ENCODE results near the gene TRPM8. TPM values are rescaled to one million over a fixed set of nuclear protein-coding genes. Genes with fewer than 3 reads are reported as not detected.

The TRPM8 gene
- total RNA-seq, 1 donor from 2014 or later = not detected

DNA sequence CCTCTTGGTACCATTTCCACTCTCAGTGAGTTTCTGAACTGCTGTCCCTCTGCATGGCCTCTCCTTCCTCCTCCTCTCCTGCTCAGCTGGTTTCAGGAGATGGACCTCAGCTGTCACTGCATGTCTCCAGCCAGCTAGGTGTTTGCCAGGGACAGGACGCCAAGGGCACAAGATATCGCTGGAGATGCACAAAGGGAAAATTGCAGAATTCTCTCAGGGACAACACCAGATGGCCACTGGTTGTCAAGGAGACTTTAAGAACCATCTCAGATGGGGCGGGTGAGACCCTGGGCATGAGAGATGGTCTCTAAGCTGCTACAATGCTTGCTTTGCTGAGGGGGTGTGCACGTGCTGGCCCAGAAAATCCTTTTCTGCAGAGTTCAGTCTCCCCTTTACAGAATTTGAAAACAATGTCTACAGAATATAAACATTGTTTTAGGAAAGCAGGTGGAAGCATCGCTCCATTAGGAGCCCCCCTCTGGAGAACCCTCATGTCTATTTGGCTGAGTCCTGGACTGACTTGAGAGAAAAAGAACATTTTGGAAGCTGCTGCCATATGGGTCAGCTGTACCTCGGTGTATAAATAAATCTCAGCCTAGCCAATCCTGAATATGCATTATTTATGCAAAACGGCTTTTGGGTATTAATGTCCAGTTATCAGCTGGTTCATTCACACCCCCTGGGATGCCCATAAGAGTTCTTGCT lies 75.5 kb downstream of the TRPM8 start:
- no peak for DNase-seq (ENCODE audit: missing footprints)
- intact Hi-C loops (cut with DNase I) = no loop called here
- ATAC-seq = no peak

DNA sequence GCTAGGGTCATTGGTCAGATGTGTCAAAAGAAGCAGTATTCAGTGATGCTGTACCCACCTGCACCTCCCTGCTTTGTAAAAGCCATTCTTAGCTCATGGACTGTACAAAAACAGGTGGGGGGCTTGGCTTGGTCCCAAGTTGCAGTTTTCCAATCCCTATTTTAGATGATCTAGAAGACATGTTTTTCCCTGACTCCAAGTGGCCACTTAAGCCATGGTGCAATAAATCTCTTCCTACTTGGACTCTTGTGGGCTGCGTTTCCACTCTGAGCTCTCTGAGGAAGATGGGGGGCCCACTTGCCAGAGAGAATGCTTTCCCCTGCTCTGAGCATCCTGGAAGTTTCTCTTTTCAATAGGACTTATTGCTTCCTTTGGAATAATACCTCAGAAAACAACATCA lies 76.3 kb downstream of the TRPM8 start:
- intact Hi-C loops (cut with DNase I) = no loop called here
- ATAC-seq (no peak), DNase-seq (ENCODE audit: missing footprints) (no peak)

DNA sequence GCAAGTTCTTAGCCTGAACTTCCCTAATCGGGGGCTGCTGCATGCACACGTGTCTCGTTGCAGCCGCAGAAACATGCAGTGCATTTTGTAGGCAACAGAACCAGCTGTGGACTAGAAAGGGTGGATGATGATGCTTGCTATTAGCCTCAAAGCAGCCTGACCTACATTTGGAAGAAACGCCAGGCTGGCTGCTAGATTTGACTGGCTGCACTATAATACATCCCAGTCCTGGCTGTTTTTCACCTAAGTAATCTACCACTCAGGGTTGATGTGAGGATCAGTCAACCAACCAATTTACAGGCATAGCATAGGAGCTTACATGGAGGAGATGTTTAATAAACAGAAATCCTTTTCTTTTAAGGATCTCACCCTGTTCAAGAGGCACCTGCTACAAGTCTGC lies 77.0 kb downstream of the TRPM8 start:
- DNase-seq (ENCODE audit: missing footprints) (no peak), ATAC-seq (no peak)
- intact Hi-C loops (cut with DNase I) = no loop called here

DNA sequence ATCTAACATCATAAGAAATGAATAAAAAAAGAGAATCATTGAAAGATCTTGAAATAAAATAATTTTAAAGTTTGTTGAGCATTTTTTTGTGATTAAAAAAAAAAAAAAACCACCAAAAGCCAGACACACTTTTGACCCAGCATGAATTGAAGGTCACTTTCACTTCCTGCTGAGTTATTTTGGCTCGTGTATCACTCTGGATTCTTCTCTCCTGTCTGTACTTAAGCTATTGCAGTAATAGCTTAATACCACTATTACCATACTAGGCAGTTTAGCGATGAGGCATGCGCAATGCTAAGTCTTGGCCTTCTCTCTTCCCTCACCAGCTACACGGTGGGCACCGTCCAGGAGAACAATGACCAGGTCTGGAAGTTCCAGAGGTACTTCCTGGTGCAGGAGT lies 78.8 kb downstream of the TRPM8 start:
- ATAC-seq (no peak), DNase-seq (ENCODE audit: missing footprints) (no peak)
- intact Hi-C loops (cut with DNase I) = no loop called here

DNA sequence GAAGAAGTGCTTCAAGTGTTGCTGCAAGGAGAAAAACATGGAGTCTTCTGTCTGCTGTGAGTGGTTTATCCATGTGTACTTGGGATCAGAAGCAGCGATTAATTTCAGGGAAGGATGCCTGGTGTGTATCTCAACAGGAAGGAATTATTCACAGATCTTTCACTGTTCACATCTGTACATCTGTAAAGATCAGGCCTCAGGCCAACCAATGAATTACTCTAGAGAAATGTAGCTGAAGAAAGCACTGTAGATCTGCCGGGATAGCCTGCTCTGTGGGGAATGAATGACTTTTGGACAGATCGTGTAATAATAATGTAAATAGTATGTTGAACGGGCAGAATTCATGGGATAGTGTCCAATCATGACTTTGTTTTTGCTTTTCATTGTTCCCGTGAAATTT lies 79.3 kb downstream of the TRPM8 start:
- intact Hi-C loops (cut with DNase I) = no loop called here
- DNase-seq (ENCODE audit: missing footprints) = no peak
- no peak for ATAC-seq

DNA sequence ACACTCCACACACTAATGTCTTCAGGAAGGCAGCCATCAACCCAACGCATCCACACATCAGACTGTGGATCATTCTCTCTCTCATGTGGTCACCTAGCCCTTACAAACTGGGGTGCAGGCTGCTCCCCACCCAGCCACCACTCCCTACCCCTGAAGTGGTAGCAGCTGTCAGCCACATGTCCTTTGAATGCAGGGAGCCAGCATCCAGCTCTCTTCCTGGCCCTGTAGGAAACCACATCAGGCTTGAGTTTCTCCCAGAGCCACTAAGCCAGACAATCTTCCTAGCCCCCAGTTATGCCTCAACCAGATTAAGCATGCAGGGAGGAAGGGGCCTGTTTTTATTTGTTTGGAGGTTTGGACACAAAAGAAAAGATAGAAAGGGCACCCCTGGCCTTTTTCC lies 80.5 kb downstream of the TRPM8 start:
- intact Hi-C loops (cut with DNase I) = no loop called here
- no peak for DNase-seq (ENCODE audit: missing footprints)
- ATAC-seq = no peak

DNA sequence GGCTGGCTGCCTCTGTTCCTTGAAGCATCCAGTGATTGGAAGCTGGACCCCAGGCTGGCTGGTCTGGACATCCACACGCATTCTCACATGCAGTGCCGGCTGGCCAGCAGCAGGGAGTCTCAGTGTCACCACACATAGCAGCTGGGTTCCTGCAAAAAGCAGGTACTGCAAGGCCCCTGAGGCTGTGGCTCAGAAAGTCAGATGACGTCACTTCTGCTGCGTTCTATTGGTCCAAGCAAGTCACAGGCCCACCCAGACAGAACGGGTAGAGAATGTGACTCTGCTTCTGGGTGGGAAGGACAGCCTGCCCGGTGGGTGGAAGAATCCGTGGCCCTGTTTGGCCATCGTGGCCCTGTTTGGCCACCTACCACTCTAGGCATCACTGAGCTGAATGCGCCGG lies 82.0 kb downstream of the TRPM8 start:
- intact Hi-C loops (cut with DNase I) = no loop called here
- ATAC-seq (no peak), DNase-seq (ENCODE audit: missing footprints) (no peak)

DNA sequence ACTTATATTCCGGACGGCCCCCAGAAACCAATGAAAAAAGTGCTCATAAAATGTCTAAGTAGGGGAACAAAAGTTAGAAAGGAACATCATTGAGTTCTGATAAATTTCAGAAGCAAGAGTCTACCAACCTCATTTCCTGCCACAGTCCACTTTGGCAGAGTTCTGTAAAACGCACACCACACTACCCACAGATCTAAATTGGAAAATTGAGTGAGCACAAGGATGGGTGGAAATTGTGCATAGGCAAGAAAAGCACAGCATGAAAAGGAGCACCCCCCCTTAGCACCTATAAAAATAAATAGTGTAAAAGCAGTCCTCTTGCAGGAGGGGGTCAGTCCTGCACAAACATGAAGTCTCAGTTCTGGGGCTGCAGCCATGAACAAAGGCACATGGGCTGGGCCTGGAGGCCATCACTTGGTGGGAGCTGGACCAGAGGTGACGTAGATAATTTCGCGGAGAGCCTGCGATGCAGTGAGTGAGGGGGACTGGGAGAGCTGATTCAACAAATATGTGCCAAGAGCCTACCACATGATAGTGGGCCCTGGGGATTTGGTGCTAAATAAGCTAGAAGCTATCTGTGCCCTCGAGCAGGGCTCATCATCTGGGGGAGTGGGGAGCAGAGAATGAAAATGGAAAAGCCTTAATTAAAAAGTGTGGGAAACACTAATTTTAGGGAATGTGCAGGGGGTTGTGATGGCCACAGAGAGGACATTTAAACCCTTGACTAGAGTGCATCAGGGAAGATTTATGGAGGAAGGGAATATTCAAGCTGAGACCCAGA lies 84.4 kb downstream of the TRPM8 start:
- ATAC-seq (no peak), DNase-seq (ENCODE audit: missing footprints) (no peak)
- intact Hi-C loops (cut with DNase I) = no loop called here

DNA sequence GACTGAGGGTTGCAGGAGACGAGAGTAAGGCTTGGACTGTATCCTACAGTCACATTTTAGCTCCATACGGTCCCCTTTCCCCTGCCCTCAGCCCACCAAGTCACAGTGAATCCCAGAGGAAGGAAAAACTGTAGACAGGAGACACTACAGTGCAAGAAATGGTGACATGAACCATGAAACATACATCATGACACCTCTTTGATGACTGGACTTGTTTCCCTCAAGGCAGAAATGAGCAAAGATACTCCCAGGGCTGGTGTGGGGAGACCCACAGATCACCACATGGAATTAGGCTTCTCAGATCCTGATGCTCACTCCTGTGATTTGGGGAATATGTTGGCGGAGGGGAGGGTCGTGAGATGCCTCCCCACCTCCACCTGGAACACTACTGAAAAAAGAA lies 85.1 kb downstream of the TRPM8 start:
- no peak for DNase-seq (ENCODE audit: missing footprints)
- ATAC-seq = no peak
- intact Hi-C loops (cut with DNase I) = no loop called here

DNA sequence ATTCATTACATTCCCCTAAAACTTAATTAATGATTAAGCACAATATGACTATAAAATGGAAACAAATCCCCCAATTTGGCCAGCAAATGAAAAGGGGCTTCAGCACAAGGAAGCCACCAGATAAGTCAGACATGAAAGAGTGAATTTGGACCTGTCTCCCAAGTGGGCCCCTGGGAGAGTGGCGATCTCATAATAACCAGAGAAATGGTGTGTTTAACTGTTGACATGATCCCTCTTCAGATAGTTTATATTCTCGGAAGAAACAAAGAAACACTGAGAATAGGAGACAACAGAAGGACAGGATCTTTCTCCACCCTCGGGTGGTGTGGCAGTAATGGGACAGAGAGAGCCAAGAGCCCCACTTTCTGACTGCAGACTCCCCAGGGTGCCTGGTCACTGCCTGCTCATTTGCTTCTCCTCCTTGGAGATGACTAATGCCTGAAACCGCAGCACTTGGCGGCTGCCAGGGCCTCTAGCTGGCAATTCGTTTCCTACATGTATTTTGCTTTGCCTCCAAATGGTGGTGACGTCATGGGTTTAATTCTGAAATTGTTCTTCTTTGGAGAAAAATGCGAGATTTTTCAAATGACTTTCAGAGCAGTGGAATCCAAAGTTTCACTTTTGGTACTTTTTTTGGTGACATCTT lies 86.9 kb downstream of the TRPM8 start:
- ATAC-seq (no peak), DNase-seq (ENCODE audit: missing footprints) (no peak)
- intact Hi-C loops (cut with DNase I) = no loop called here

DNA sequence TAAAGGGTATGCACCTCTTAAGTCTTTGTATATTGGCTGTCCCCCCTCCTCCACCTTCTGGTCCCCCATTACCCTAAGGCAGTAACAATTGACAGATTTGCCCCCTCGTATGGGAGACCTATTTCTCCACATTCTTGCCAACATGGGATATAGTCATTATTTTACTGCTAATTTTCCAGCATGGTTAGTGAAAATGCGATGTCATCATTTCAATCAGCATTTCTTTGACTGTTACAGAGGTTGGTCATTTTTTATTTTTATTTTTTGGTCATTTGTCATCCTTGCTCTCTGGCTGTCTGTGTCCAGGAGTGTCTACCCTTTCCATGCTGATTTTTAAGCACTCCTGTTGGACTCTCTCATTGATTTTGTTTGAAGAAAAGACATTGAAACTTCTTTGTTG lies 88.0 kb downstream of the TRPM8 start:
- ATAC-seq (no peak), DNase-seq (ENCODE audit: missing footprints) (no peak)
- intact Hi-C loops (cut with DNase I) = no loop called here

DNA sequence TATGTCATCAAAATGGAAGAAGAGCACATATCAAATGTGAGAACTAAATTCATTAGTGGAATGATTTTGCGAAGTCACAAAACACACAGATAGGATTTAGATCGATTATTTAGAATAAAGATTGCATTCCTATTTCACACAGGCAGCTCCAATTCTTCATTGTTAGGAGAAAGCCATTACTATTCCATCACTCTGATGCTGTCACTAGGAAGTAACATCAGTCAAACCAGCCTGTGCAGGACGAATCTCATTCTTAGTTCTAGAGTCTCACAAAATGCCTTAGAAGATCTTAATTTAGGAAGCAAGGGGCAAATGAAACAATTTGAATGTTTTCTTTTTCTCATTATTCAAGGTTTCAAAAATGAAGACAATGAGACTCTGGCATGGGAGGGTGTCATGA lies 89.3 kb downstream of the TRPM8 start:
- intact Hi-C loops (cut with DNase I) = no loop called here
- ATAC-seq = no peak
- DNase-seq (ENCODE audit: missing footprints) = no peak

DNA sequence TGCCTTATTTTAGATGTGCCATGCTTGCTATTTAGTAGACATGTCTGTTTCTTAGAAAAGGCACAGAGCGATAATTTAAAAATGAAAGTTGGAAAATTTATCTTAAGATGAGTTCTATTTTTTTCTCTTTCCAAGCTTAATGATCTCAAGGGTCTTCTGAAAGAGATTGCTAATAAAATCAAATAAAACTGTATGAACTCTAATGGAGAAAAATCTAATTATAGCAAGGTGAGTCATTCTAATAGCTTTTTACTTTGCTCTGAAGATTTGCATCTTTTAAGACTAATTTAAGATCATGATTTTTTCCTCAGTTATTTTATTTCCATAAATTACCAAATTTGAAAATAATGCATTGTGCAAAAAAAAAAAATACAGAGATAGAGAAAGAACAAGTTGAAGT lies 97.3 kb downstream of the TRPM8 start:
- intact Hi-C loops (cut with DNase I) = no loop called here

DNA sequence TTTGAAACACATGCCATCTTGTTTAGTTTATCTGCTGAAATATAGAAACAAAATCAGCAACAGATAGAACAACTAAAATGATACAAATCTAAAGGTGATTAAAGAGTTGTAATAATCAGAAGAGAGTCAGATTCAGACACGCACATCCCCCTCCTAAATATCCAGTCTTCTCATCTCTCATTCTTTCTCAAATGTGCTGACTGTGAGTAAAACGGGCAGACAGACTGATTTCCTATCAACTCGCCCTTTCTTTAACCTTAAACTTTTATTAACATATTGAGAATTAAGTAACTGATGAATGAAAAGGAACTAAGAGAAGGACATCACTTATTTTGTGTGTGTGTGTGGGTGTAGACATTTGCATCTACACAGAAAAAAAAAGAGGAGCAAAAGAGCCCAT lies 98.7 kb downstream of the TRPM8 start:
- ATAC-seq (no peak), DNase-seq (ENCODE audit: missing footprints) (no peak)
- intact Hi-C loops (cut with DNase I) = no loop called here

More for the DNA sequence above, 97.3 kb downstream of the TRPM8 start:
- ATAC-seq (no peak), DNase-seq (ENCODE audit: missing footprints) (no peak)

DNA sequence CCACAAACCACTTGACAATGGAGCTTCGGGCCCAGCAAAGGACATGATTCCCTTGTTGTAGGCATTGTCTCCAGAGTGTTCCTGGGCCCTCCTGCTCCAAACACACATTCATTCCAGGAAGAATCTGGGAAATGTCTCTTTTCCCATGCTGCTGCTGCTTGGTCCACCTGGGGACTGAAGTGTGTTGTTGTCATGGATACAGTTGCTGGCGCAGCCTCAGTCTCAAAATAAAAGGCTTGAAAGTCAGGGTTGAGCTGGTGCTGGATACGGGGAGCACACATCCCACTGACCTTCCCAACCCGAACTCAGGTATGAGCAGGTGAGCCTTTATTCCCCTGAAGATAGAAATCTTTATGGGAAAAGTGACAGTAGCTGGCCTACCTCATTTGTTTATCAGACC lies 102.7 kb downstream of the TRPM8 start:
- intact Hi-C loops (cut with DNase I) = no loop called here
- no peak for ATAC-seq
- DNase-seq (ENCODE audit: missing footprints) = no peak

DNA sequence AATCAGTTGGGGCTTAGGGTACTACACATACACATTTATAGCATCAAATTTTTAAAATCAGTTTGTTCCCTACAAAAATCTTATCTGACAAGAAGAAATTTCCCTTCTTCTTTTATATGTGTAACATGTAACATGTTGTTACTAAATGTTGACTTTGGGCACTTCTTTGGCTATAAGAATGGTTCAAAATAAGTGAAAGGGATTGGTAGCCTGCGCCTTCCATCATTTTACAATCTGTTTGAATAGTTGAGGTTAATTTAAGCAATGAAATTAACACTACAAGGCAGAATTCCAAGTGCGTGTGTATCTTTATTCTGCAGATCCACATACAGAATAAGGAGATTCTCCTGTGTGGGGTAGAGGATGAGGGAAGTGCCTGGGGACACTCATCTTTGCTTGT lies 103.2 kb downstream of the TRPM8 start:
- ATAC-seq = no peak
- intact Hi-C loops (cut with DNase I) = no loop called here
- DNase-seq (ENCODE audit: missing footprints) = no peak

DNA sequence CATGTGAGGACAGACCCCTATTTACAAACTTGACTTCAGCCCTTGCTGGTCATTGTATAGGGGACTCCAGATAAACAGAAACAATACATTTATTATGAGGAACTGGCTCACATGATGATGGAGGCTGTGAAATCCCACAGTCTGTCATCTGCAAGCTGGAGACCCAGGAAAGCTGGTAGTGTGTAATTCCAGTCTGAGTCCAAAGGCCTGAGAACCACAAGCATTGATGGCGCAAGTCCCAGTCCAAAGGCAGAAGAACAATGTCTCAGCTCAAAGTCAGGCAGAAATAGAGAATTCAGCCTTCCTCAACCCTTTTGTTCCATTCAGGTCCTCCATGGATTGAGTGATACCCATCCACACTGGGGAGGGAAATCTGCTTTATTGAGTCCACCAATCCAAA lies 105.3 kb downstream of the TRPM8 start:
- ATAC-seq = no peak
- no peak for DNase-seq (ENCODE audit: missing footprints)
- intact Hi-C loops (cut with DNase I) = no loop called here

DNA sequence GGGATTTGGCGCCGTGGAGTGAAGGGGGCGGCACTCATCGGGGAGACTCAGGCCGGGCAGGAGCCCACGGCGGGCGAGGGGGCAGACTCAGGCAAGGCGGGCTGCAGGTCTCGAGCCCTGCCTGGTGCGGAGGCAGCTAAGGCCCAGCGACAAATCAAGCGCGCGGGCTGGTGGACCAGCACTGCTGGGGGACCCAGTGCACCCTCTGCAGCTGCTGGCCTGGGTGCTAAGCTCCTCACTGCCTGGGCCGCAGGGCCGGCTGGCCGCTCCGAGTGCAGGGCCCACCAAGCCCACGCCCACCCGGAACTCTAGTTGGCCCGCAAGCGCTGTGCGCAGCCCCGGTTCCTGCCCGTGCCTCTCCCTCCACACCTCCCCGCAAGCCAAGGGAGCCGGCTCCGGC lies 107.1 kb downstream of the TRPM8 start:
- DNase-seq (ENCODE audit: missing footprints) = no peak
- intact Hi-C loops (cut with DNase I) = no loop called here
- ATAC-seq = no peak

DNA sequence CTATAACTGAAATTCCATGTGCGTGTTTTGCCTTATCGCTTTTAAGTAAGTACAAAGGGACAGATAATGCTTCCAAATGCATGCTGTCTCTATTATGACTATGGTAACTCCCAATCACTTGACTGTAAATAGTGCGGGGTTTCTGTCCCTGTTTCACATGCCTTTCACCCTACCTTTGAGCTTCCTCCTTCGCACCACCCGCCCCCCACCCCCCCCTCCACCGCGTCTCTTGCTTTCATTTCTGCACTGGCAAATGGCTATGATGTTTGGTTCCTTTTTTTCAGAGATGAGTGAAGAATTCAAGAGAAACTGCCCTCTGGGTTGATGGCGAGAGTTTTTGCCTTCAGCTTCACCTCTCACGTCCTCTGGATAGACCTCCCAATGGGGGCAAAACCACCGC lies 108.3 kb downstream of the TRPM8 start:
- no peak for ATAC-seq
- no peak for DNase-seq (ENCODE audit: missing footprints)
- intact Hi-C loops (cut with DNase I) = no loop called here

DNA sequence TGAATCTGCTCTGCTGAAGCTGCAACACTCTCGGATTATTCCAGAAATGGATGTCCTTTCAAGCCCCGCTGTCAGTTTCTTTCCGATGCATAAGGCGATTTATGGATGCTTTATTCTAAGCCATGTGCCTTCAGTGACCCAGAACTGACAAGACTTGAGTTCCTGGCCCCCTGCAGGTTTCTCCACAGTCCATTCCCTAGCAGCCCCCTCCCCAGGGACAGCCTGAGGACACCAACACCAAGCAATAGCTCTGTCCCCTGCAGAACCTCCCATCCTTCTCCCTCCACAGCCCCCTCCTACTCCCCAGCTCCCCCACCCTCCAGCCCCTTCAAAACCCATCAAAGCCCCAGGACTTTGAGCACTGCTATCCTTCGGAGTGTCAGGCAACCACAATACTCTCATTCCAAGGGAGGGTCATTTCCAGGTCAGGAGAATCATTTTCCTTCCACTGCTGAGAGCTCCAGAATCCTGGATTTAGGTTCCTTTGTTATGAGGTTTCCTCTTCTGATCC lies 108.8 kb downstream of the TRPM8 start:
- intact Hi-C loops (cut with DNase I) = no loop called here
- DNase-seq (ENCODE audit: missing footprints) = no peak
- ATAC-seq = no peak

All from Right ventricle myocardium inferior (tissue), 1 donor.